SK-N-SH (cell line): Measurements from ENCODE around the gene PIK3R3. TPM values are rescaled to one million over a fixed set of nuclear protein-coding genes. Genes with fewer than 3 reads are reported as not detected.

Source experiments
- CTCF ChIA-PET: fragments of 300-600, 350-600 bp; formaldehyde crosslinking; extraction: SDS; loops from one replicate; lab custom pipeline; 2021; lab: Yijun Ruan, JAX
- POLR2A ChIA-PET: fragments of 350-600 bp; sonication (Branson Sonifier 250); formaldehyde crosslinking; extraction: SDS; loops from one replicate; lab custom pipeline; 2020; ENCODE audit warnings: antibody characterized with exemption, inconsistent platforms; lab: Yijun Ruan, JAX
- DNase-seq: peaks from one replicate; pipeline ENCODE4 v3.0.0; 2012
- H2AFZ ChIP-seq: fragments of 200-600 bp; sonication (generic); 2 replicates; pipeline ENCODE4 v1.8.1; 2016; ENCODE audit warnings: antibody characterized with exemption, mild to moderate bottlenecking, low read depth
- H3F3A ChIP-seq: fragments of 200-600 bp; sonication (generic); replicated peaks from 2 replicates; pipeline ENCODE3; 2016; ENCODE audit warnings: antibody characterized with exemption, mild to moderate bottlenecking; ENCODE audit not compliant: insufficient read depth
- H3K27ac ChIP-seq, 2 experiments: fragments of 200-500 bp in 1 of 2; fragments of 200-600 bp in 1 of 2; sonication (Bioruptor generic) in 1 of 2; sonication (generic), shearing (Covaris generic) in 1 of 2; 2 replicates each; pipeline versions ENCODE4 v1.5.1 to v1.6.1; 2014 to 2016; ENCODE audit warnings: low read depth in 2 of 2, inconsistent platforms in 1 of 2, low read length in 1 of 2, mild to moderate bottlenecking in 1 of 2, mixed read lengths in 1 of 2
- H3K27me3 ChIP-seq: fragments of 200-600 bp; sonication (generic), shearing (Covaris generic); 2 replicates; pipeline ENCODE4 v1.6.1; 2016; ENCODE audit warnings: mixed run types; ENCODE audit not compliant: insufficient read depth
- H3K36me3 ChIP-seq, 2 experiments: fragments of 200-500 bp in 1 of 2; fragments of 200-600 bp in 1 of 2; sonication (Bioruptor generic) in 1 of 2; sonication (generic) in 1 of 2; replicated peaks in 1 of 2; 2 replicates each; pipeline versions ENCODE3 to v1.5.1; 2014 to 2016; ENCODE audit warnings: low read length in 1 of 2, mild to moderate bottlenecking in 1 of 2; ENCODE audit not compliant: insufficient read depth in 2 of 2, control insufficient read depth in 1 of 2
- H3K4me1 ChIP-seq, 2 experiments: fragments of 200-500 bp in 1 of 2; fragments of 200-600 bp in 1 of 2; sonication (Bioruptor generic) in 1 of 2; sonication (generic), shearing (Covaris generic) in 1 of 2; 2 replicates each; pipeline versions ENCODE4 v1.5.1 to v1.6.1; 2014 to 2016; ENCODE audit warnings: low read depth in 1 of 2, low read length in 1 of 2, mixed run types in 1 of 2; ENCODE audit not compliant: insufficient read depth in 2 of 2, control insufficient read depth in 1 of 2
- H3K4me2 ChIP-seq: fragments of 200-600 bp; sonication (generic), shearing (Covaris generic); 2 replicates; pipeline ENCODE4 v1.6.1; 2017; ENCODE audit warnings: mixed run types
- H3K4me3 ChIP-seq, 2 experiments: fragments of 200-500 bp in 1 of 2; fragments of 200-600 bp in 1 of 2; sonication (Bioruptor generic) in 1 of 2; sonication (generic), shearing (Covaris generic) in 1 of 2; 2 replicates each; pipeline versions ENCODE4 v1.5.1 to v1.8.1; 2014 to 2016; ENCODE audit warnings: low read depth in 2 of 2, inconsistent platforms in 1 of 2, low read length in 1 of 2, mild to moderate bottlenecking in 1 of 2, mixed read lengths in 1 of 2, moderate library complexity in 1 of 2
- H3K79me2 ChIP-seq: fragments of 200-600 bp; sonication (generic); 2 replicates; pipeline ENCODE4 v1.8.1; 2017; ENCODE audit warnings: mild to moderate bottlenecking; ENCODE audit not compliant: insufficient read depth
- H3K9ac ChIP-seq: fragments of 200-600 bp; sonication (generic); 2 replicates; pipeline ENCODE4 v1.6.1; 2017; ENCODE audit warnings: mixed run types
- H3K9me2 ChIP-seq: fragments of 200-600 bp; sonication (generic); 2 replicates; pipeline ENCODE4 v1.6.1; 2017; ENCODE audit warnings: mixed run types
- H3K9me3 ChIP-seq: fragments of 200-600 bp; sonication (generic); 2 replicates; pipeline ENCODE4 v1.6.1; 2017; ENCODE audit warnings: mixed run types, mild to moderate bottlenecking, moderate library complexity
- H4K20me1 ChIP-seq: fragments of 200-600 bp; sonication (generic); 2 replicates; pipeline ENCODE4 v1.6.1; 2017; ENCODE audit warnings: mild to moderate bottlenecking, mixed run types; ENCODE audit not compliant: insufficient read depth
- ELF1 ChIP-seq: IDR thresholded peaks from 2 replicates; pipeline ENCODE4 v1.4.0; 2012
- FOSL2 ChIP-seq: IDR thresholded peaks from 2 replicates; pipeline ENCODE4 v1.4.0; 2012; ENCODE audit warnings: low read depth, mild to moderate bottlenecking, moderate library complexity, borderline replicate concordance
- NRF1 ChIP-seq: IDR thresholded peaks from 2 replicates; pipeline ENCODE4 v1.6.1; 2012; ENCODE audit warnings: low read depth, mild to moderate bottlenecking, low read length
- POLR2AphosphoS5 ChIP-seq: IDR thresholded peaks from 2 replicates; pipeline ENCODE4 v1.6.1; 2012; ENCODE audit warnings: low read depth, low read length
- RAD21 ChIP-seq: IDR thresholded peaks from 2 replicates; pipeline ENCODE4 v1.6.1; 2012; ENCODE audit warnings: mild to moderate bottlenecking, low read length
- RCOR1 ChIP-seq: fragments of 150-350 bp; IDR thresholded peaks from 2 replicates; pipeline ENCODE4 v1.6.1; 2017; ENCODE audit warnings: antibody characterized with exemption, low read length
- REST ChIP-seq: IDR thresholded peaks from 2 replicates; pipeline ENCODE4 v1.6.1; 2012; ENCODE audit warnings: mild to moderate bottlenecking, low read depth, low read length, moderate library complexity
- SMC3 ChIP-seq: IDR thresholded peaks from 2 replicates; pipeline ENCODE4 v1.6.1; 2012; ENCODE audit warnings: low read depth, low read length, improper control_type of control experiment
- TAF1 ChIP-seq: IDR thresholded peaks from 2 replicates; pipeline ENCODE4 v1.6.1; 2012; ENCODE audit warnings: low read depth, mild to moderate bottlenecking, low read length, moderate library complexity, borderline replicate concordance
- TCF12 ChIP-seq: IDR thresholded peaks from 2 replicates; pipeline ENCODE4 v1.4.0; 2012
- TEAD4 ChIP-seq: IDR thresholded peaks from 2 replicates; pipeline ENCODE4 v1.4.0; 2012; ENCODE audit warnings: mild to moderate bottlenecking, borderline replicate concordance; ENCODE audit not compliant: insufficient read depth
- YY1 ChIP-seq: IDR thresholded peaks from 2 replicates; pipeline ENCODE4 v1.4.0; 2012; ENCODE audit warnings: low read depth, mild to moderate bottlenecking
- WGBS: methylation state at CpG from one replicate; pipeline ENCODE4 v1.1.6; 2017; ENCODE audit warnings: low lambda C conversion rate; 5-methylcytosine and 5-hydroxymethylcytosine counted together
- polyA plus RNA-seq, 3 experiments: library from polyadenylated mRNA; depleted of rRNA; stranded (reverse); fragments of >200 nt; gene quantifications; 2 replicates each; pipeline ENCODE4 v1.2.3, GENCODE V29; 2012
- TF ChIP-seq, protein P1 (sequence below): fragments of 200-600 bp; sonication (generic); IDR thresholded peaks from 2 replicates; pipeline ENCODE4 v1.6.1; 2017; ENCODE audit warnings: antibody characterized with exemption, mild to moderate bottlenecking, moderate library complexity
- TF ChIP-seq, protein P2 (sequence below): fragments of 150-350 bp; IDR thresholded peaks from 2 replicates; pipeline ENCODE4 v1.6.1; 2016; ENCODE audit warnings: mild to moderate bottlenecking, low read depth, low read length
- TF ChIP-seq, protein P3 (sequence below): IDR thresholded peaks from 2 replicates; pipeline ENCODE4; 2012

Gene PIK3R3
- polyA plus RNA-seq, 1 of the 3 experiments (the other 2 are of a cell fraction), result 4.0 TPM

- TF ChIP-seq, protein P1, sequence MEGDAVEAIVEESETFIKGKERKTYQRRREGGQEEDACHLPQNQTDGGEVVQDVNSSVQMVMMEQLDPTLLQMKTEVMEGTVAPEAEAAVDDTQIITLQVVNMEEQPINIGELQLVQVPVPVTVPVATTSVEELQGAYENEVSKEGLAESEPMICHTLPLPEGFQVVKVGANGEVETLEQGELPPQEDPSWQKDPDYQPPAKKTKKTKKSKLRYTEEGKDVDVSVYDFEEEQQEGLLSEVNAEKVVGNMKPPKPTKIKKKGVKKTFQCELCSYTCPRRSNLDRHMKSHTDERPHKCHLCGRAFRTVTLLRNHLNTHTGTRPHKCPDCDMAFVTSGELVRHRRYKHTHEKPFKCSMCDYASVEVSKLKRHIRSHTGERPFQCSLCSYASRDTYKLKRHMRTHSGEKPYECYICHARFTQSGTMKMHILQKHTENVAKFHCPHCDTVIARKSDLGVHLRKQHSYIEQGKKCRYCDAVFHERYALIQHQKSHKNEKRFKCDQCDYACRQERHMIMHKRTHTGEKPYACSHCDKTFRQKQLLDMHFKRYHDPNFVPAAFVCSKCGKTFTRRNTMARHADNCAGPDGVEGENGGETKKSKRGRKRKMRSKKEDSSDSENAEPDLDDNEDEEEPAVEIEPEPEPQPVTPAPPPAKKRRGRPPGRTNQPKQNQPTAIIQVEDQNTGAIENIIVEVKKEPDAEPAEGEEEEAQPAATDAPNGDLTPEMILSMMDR, result no peak
- TF ChIP-seq RAD21 (no peak), NRF1 (no peak), YY1 (no peak), SMC3 (no peak), TAF1 (no peak)
- TF ChIP-seq, protein P2, sequence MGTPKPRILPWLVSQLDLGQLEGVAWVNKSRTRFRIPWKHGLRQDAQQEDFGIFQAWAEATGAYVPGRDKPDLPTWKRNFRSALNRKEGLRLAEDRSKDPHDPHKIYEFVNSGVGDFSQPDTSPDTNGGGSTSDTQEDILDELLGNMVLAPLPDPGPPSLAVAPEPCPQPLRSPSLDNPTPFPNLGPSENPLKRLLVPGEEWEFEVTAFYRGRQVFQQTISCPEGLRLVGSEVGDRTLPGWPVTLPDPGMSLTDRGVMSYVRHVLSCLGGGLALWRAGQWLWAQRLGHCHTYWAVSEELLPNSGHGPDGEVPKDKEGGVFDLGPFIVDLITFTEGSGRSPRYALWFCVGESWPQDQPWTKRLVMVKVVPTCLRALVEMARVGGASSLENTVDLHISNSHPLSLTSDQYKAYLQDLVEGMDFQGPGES, result no peak
These were observed 21.3 kb upstream of the PIK3R3 start (continued) for GRCh38 chr1:46153732-46154131.

DNA sequence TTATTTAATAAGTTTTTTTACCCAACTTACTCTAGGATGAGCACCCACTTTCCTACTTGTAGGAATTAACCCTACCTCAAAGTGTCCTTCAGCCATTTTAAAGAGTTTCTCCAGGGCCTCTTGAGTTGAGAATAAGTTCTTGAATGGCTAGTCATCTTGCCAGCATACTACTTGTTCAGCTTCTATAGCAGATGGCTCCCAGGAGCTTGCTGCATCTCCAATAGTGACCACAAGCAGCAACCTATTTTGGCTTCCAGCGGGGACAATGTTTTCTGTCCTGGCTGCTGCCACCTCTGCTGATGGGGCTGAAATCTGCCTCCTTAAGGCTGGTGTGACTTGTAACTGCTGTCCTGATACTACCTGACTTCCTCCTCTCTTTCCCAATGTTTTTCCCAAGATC is 20.8 kb upstream of the PIK3R3 start:
- Histone ChIP-seq H3K27me3 (no peaks in the 10 kb centered on the region), H4K20me1 (no peaks in the 10 kb centered on the region), H3K4me3 (no peak overlapping the region), H3K4me2 (no peak overlapping the region), H3K9me3 (no peaks in the 10 kb centered on the region), H3F3A (no peaks in the 10 kb centered on the region), H3K27ac (no peak overlapping the region), H3K4me1 (no peaks in the 10 kb centered on the region; a peak in 1 of 4 replicates), H2AFZ (no peak overlapping the region), H3K36me3 (no peaks in the 10 kb centered on the region), H3K9ac (no peak overlapping the region), H3K9me2 (no peaks in the 10 kb centered on the region), H3K79me2 (no peaks in the 10 kb centered on the region)
- DNase-seq, result no peak
- 92% methylated on average over 1 of the region's 1 CpG for WGBS
- TF ChIP-seq REST, result no peak
- no peak for TF ChIP-seq RAD21
- TF ChIP-seq, protein P3, sequence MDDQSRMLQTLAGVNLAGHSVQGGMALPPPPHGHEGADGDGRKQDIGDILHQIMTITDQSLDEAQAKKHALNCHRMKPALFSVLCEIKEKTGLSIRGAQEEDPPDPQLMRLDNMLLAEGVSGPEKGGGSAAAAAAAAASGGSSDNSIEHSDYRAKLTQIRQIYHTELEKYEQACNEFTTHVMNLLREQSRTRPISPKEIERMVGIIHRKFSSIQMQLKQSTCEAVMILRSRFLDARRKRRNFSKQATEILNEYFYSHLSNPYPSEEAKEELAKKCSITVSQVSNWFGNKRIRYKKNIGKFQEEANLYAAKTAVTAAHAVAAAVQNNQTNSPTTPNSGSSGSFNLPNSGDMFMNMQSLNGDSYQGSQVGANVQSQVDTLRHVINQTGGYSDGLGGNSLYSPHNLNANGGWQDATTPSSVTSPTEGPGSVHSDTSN, result no peak
- no peak for TF ChIP-seq POLR2AphosphoS5
- TF ChIP-seq TCF12, result no peak
- TF ChIP-seq TEAD4, result no peak
- no peak for TF ChIP-seq FOSL2
- TF ChIP-seq RCOR1, result no peak
- no peak for TF ChIP-seq ELF1
- ChIA-PET CTCF (interaction anchor here (0.6 kb wide), 1 partner anchor 1125 kb away, joined by 3 read pairs; no protein-coding TSS in a partner anchor), POLR2A (no interaction called here)
